ENCODE results near the gene BMX.

BMX gene

GRCh38 chrX:15576019-15576418, 75.4 kb downstream of the BMX start:
- Histone ChIP-seq H3K4me3 (ENCODE audit: low read depth, low read length) (no peak overlapping the region), H3K9ac (ENCODE audit: low read depth, low read length) (no peak overlapping the region), H3K9me3 (ENCODE audit: control insufficient read depth, insufficient read depth, low read length) (no peaks in the 10 kb centered on the region), H3K27me3 (ENCODE audit: control insufficient read depth, insufficient read depth, low read length) (no peaks in the 10 kb centered on the region), H3K4me1 (ENCODE audit: control insufficient read depth, insufficient read depth, low read length) (peaks cover 11% of the 10 kb centered on the region), H3K36me3 (ENCODE audit: control insufficient read depth, insufficient read depth, low read length) (no peaks in the 10 kb centered on the region)

GRCh38 chrX:15579778-15580747, 79.5 kb downstream of the BMX start:
- H3K36me3 ChIP-seq (ENCODE audit: control insufficient read depth, insufficient read depth, low read length), result no peaks in the 10 kb centered on the region
- no peak overlapping the region for H3K9ac ChIP-seq (ENCODE audit: low read depth, low read length)
- peaks cover 11% of the 10 kb centered on the region for H3K4me1 ChIP-seq (ENCODE audit: control insufficient read depth, insufficient read depth, low read length)
- no peaks in the 10 kb centered on the region for H3K9me3 ChIP-seq (ENCODE audit: control insufficient read depth, insufficient read depth, low read length)
- H3K27me3 ChIP-seq (ENCODE audit: control insufficient read depth, insufficient read depth, low read length), result no peaks in the 10 kb centered on the region
- no peak overlapping the region for H3K4me3 ChIP-seq (ENCODE audit: low read depth, low read length)

- Histone ChIP-seq H3K9me3 (ENCODE audit: control insufficient read depth, insufficient read depth, low read length) (no peaks in the 10 kb centered on the region), H3K9ac (ENCODE audit: low read depth, low read length) (no peak overlapping the region), H3K4me1 (ENCODE audit: control insufficient read depth, insufficient read depth, low read length) (no peaks in the 10 kb centered on the region), H3K27me3 (ENCODE audit: control insufficient read depth, insufficient read depth, low read length) (no peaks in the 10 kb centered on the region), H3K36me3 (ENCODE audit: control insufficient read depth, insufficient read depth, low read length) (no peaks in the 10 kb centered on the region), H3K4me3 (ENCODE audit: low read depth, low read length) (no peak overlapping the region)
Measured at GRCh38 chrX:15594371-15594770, 93.8 kb downstream of the BMX start.

GRCh38 chrX:15598026-15598425, 97.4 kb downstream of the BMX start:
- H3K4me1 ChIP-seq (ENCODE audit: control insufficient read depth, insufficient read depth, low read length), result no peaks in the 10 kb centered on the region

GRCh38 chrX:15599461-15599860, 98.9 kb downstream of the BMX start:
- Histone ChIP-seq H3K9me3 (ENCODE audit: control insufficient read depth, insufficient read depth, low read length) (no peaks in the 10 kb centered on the region), H3K4me3 (ENCODE audit: low read depth, low read length) (no peak overlapping the region), H3K9ac (ENCODE audit: low read depth, low read length) (no peak overlapping the region), H3K27me3 (ENCODE audit: control insufficient read depth, insufficient read depth, low read length) (no peaks in the 10 kb centered on the region), H3K4me1 (ENCODE audit: control insufficient read depth, insufficient read depth, low read length) (no peaks in the 10 kb centered on the region), H3K36me3 (ENCODE audit: control insufficient read depth, insufficient read depth, low read length) (no peaks in the 10 kb centered on the region)

More at GRCh38 chrX:15598026-15598425, 97.4 kb downstream of the BMX start:
- no peaks in the 10 kb centered on the region for H3K36me3 ChIP-seq (ENCODE audit: control insufficient read depth, insufficient read depth, low read length)
- no peaks in the 10 kb centered on the region for H3K9me3 ChIP-seq (ENCODE audit: control insufficient read depth, insufficient read depth, low read length)
- H3K27me3 ChIP-seq (ENCODE audit: control insufficient read depth, insufficient read depth, low read length), result no peaks in the 10 kb centered on the region
- no peak overlapping the region for H3K9ac ChIP-seq (ENCODE audit: low read depth, low read length)
- H3K4me3 ChIP-seq (ENCODE audit: low read depth, low read length), result no peak overlapping the region

- no peaks in the 10 kb centered on the region for H3K27me3 ChIP-seq (ENCODE audit: control insufficient read depth, insufficient read depth, low read length)
- H3K9ac ChIP-seq (ENCODE audit: low read depth, low read length), result no peak overlapping the region
- no peaks in the 10 kb centered on the region for H3K36me3 ChIP-seq (ENCODE audit: control insufficient read depth, insufficient read depth, low read length)
- H3K9me3 ChIP-seq (ENCODE audit: control insufficient read depth, insufficient read depth, low read length), result no peaks in the 10 kb centered on the region
- no peak overlapping the region for H3K4me3 ChIP-seq (ENCODE audit: low read depth, low read length)
- no peaks in the 10 kb centered on the region for H3K4me1 ChIP-seq (ENCODE audit: control insufficient read depth, insufficient read depth, low read length)
Measured at GRCh38 chrX:15600049-15600448, 99.4 kb downstream of the BMX start.

- no peaks in the 10 kb centered on the region for H3K36me3 ChIP-seq (ENCODE audit: control insufficient read depth, insufficient read depth, low read length)
- H3K4me3 ChIP-seq (ENCODE audit: low read depth, low read length), result no peak within 1 kb of the TSS
- H3K9me3 ChIP-seq (ENCODE audit: control insufficient read depth, insufficient read depth, low read length), result no peaks in the 10 kb centered on the region
- no peaks in the 10 kb centered on the region for H3K27me3 ChIP-seq (ENCODE audit: control insufficient read depth, insufficient read depth, low read length)
- no peaks in the 10 kb centered on the region for H3K4me1 ChIP-seq (ENCODE audit: control insufficient read depth, insufficient read depth, low read length)
- H3K9ac ChIP-seq (ENCODE audit: low read depth, low read length), result no peak within 1 kb of the TSS
Measured at GRCh38 chrX:15600745-15601144, 100.1 kb downstream of the BMX start, which contains the start of gene ACE2. ACE2 (minus strand) TSS chrX:15600960; CDS start chrX:15600911, 49 bp downstream.

GRCh38 chrX:15601932-15602331, 101.3 kb downstream of the BMX start:
- H3K9ac ChIP-seq (ENCODE audit: low read depth, low read length), result no peak overlapping the region
- H3K36me3 ChIP-seq (ENCODE audit: control insufficient read depth, insufficient read depth, low read length), result no peaks in the 10 kb centered on the region
- H3K4me1 ChIP-seq (ENCODE audit: control insufficient read depth, insufficient read depth, low read length), result no peaks in the 10 kb centered on the region
- no peak overlapping the region for H3K4me3 ChIP-seq (ENCODE audit: low read depth, low read length)
- no peaks in the 10 kb centered on the region for H3K9me3 ChIP-seq (ENCODE audit: control insufficient read depth, insufficient read depth, low read length)
- no peaks in the 10 kb centered on the region for H3K27me3 ChIP-seq (ENCODE audit: control insufficient read depth, insufficient read depth, low read length)

- no peaks in the 10 kb centered on the region for H3K27me3 ChIP-seq (ENCODE audit: control insufficient read depth, insufficient read depth, low read length)
- H3K36me3 ChIP-seq (ENCODE audit: control insufficient read depth, insufficient read depth, low read length), result no peaks in the 10 kb centered on the region
- no peaks in the 10 kb centered on the region for H3K4me1 ChIP-seq (ENCODE audit: control insufficient read depth, insufficient read depth, low read length)
- H3K9me3 ChIP-seq (ENCODE audit: control insufficient read depth, insufficient read depth, low read length), result no peaks in the 10 kb centered on the region
- no peak overlapping the region for H3K9ac ChIP-seq (ENCODE audit: low read depth, low read length)
- no peak overlapping the region for H3K4me3 ChIP-seq (ENCODE audit: low read depth, low read length)
Measured at GRCh38 chrX:15602761-15603160, 102.2 kb downstream of the BMX start.

GRCh38 chrX:15605226-15605625, 104.6 kb downstream of the BMX start:
- H3K9ac ChIP-seq (ENCODE audit: low read depth, low read length), result no peak overlapping the region
- no peaks in the 10 kb centered on the region for H3K4me1 ChIP-seq (ENCODE audit: control insufficient read depth, insufficient read depth, low read length)
- no peaks in the 10 kb centered on the region for H3K9me3 ChIP-seq (ENCODE audit: control insufficient read depth, insufficient read depth, low read length)
- no peak overlapping the region for H3K4me3 ChIP-seq (ENCODE audit: low read depth, low read length)
- H3K27me3 ChIP-seq (ENCODE audit: control insufficient read depth, insufficient read depth, low read length), result no peaks in the 10 kb centered on the region
- no peaks in the 10 kb centered on the region for H3K36me3 ChIP-seq (ENCODE audit: control insufficient read depth, insufficient read depth, low read length)

All from iPS-15b (cell line).